Transverse colon (tissue), 3 donors: ENCODE data around the gene RASAL1.

ENCODE experiments used
- POLR2A ChIP-seq: fragments of 450-650 bp; IDR thresholded peaks from one replicate; pipeline ENCODE4 v1.6.1; 2016; ENCODE audit warnings: antibody characterized with exemption, mild to moderate bottlenecking, moderate library complexity
- TF ChIP-seq, protein P1 (sequence below), 5 experiments: fragments of 200-600 bp in 3 of 5; fragments of 450-650 bp in 2 of 5; sonication (generic) in 3 of 5; IDR thresholded peaks; 1 replicate in 2 of 5; 2 replicates in 3 of 5; pipeline ENCODE4 v1.5.1; 2016 to 2017; ENCODE audit warnings: antibody characterized with exemption in 5 of 5, inconsistent platforms in 3 of 5, mild to moderate bottlenecking in 2 of 5, moderate library complexity in 1 of 5

DNA sequence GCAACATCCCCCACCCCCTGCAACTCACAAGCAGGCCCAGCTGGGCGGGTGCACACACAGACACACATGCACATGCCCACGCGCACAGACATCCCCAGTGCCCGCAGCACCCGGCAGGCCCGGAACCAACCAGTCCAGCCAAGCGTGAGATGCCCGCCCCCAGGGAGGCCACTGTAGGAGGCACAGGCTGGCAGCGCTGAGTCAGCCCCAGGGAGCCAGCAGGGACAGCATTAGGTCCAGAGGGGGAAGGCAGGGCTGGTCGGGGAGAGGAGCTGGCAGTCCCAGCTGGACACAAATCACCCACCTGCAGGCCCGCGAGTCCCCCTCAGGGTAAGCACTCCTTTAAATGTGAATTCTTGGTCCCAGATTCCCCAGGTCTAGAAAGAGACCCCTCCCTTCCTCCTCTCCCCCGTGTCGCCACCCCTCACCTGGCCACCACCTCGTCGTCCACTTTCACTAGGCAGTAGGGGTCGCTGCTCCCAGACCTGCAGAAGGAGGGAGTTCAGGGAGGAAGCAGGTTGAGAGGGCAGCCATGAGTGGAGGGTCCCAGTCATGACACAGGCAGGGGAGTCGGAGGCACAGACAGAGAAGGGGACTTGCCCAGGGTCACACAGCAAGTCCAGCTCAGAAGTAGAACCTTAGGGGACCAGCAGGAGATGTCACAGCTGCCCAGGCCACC is 5.0 kb downstream of the RASAL1 start:
- no peak for TF ChIP-seq POLR2A
- TF ChIP-seq, protein P1, sequence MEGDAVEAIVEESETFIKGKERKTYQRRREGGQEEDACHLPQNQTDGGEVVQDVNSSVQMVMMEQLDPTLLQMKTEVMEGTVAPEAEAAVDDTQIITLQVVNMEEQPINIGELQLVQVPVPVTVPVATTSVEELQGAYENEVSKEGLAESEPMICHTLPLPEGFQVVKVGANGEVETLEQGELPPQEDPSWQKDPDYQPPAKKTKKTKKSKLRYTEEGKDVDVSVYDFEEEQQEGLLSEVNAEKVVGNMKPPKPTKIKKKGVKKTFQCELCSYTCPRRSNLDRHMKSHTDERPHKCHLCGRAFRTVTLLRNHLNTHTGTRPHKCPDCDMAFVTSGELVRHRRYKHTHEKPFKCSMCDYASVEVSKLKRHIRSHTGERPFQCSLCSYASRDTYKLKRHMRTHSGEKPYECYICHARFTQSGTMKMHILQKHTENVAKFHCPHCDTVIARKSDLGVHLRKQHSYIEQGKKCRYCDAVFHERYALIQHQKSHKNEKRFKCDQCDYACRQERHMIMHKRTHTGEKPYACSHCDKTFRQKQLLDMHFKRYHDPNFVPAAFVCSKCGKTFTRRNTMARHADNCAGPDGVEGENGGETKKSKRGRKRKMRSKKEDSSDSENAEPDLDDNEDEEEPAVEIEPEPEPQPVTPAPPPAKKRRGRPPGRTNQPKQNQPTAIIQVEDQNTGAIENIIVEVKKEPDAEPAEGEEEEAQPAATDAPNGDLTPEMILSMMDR (IDR thresholded peaks at IDR 0.05) = no peak
